Mesothelial cell of epicardium (in vitro differentiated cells): Measurements from ENCODE around the gene CTNNB1. TPM values are rescaled to one million over a fixed set of nuclear protein-coding genes. Genes with fewer than 3 reads are reported as not detected.

Experiments used
- DNase-seq, 2 experiments: peaks; one replicate each; pipeline ENCODE4 v3.0.0; 2021; ENCODE audit warnings: low spot score in 2 of 2; ENCODE audit not compliant: unreplicated experiment in 2 of 2
- H3K27ac Mint-ChIP-seq: 2 replicates; pipeline ENCODE4 v1.8.0; 2021; ENCODE audit warnings: mixed read lengths
- H3K27me3 Mint-ChIP-seq: 2 replicates; pipeline ENCODE4 v1.8.0; 2021; ENCODE audit warnings: low read depth, mixed read lengths
- H3K36me3 Mint-ChIP-seq: 2 replicates; pipeline ENCODE4 v1.8.0; 2021; ENCODE audit warnings: mixed read lengths
- H3K4me1 Mint-ChIP-seq: 2 replicates; pipeline ENCODE4 v1.8.0; 2021; ENCODE audit warnings: mixed read lengths
- H3K4me3 Mint-ChIP-seq: 2 replicates; pipeline ENCODE4 v1.8.0; 2021; ENCODE audit warnings: mild to moderate bottlenecking, moderate library complexity, mixed read lengths
- H3K9me3 Mint-ChIP-seq: 2 replicates; pipeline ENCODE4 v1.8.0; 2021; ENCODE audit warnings: mixed read lengths
- CTCF ChIP-seq: fragments of 200-600 bp; sonication (generic); IDR thresholded peaks from one replicate; pipeline ENCODE4 v1.5.0; 2021; ENCODE audit warnings: antibody characterized with exemption; ENCODE audit not compliant: unreplicated experiment
- total RNA-seq: library from RNA; stranded (reverse); gene quantifications from 3 replicates; pipeline ENCODE4 v1.2.1, GENCODE V29; 2021

Gene CTNNB1
- total RNA-seq, 1 donor from 2014 or later: 545 TPM

GRCh38 chr3:41247055-41248004 lies 48.0 kb downstream of the CTNNB1 start:
- H3K9me3 Mint-ChIP-seq: peaks cover 6% of the 10 kb centered on the region
- H3K36me3 Mint-ChIP-seq: peaks cover 8% of the 10 kb centered on the region
- no peak for TF ChIP-seq CTCF
- no peaks in the 10 kb centered on the region for H3K27me3 Mint-ChIP-seq
- DNase-seq: no peak
- peak overlapping the region; percentile 71 for H3K27ac Mint-ChIP-seq
- peaks cover 24% of the 10 kb centered on the region for H3K4me1 Mint-ChIP-seq
- H3K4me3 Mint-ChIP-seq: no peak overlapping the region

- DNase-seq: no peak
- peak overlapping the region; percentile 37 for H3K27ac Mint-ChIP-seq
- peaks cover 24% of the 10 kb centered on the region for H3K4me1 Mint-ChIP-seq
- peaks cover 16% of the 10 kb centered on the region for H3K9me3 Mint-ChIP-seq
- H3K4me3 Mint-ChIP-seq: no peak overlapping the region
- no peak for TF ChIP-seq CTCF
- peaks cover 6% of the 10 kb centered on the region for H3K36me3 Mint-ChIP-seq
- no peaks in the 10 kb centered on the region for H3K27me3 Mint-ChIP-seq
Measured at GRCh38 chr3:41248525-41248924, 49.2 kb downstream of the CTNNB1 start.

GRCh38 chr3:41249318-41249717 lies 50.0 kb downstream of the CTNNB1 start:
- no peak overlapping the region for H3K4me3 Mint-ChIP-seq
- peaks cover 24% of the 10 kb centered on the region for H3K4me1 Mint-ChIP-seq
- H3K9me3 Mint-ChIP-seq: peaks cover 24% of the 10 kb centered on the region

GRCh38 chr3:41250825-41251224 lies 51.5 kb downstream of the CTNNB1 start:
- Mint-ChIP-seq H3K9me3 (peaks cover 25% of the 10 kb centered on the region), H3K4me3 (no peak overlapping the region), H3K27ac (no peak overlapping the region), H3K27me3 (no peaks in the 10 kb centered on the region), H3K36me3 (peaks cover 8% of the 10 kb centered on the region), H3K4me1 (peaks cover 24% of the 10 kb centered on the region)
- TF ChIP-seq CTCF: no peak
- DNase-seq: no peak

More at GRCh38 chr3:41249318-41249717, 50.0 kb downstream of the CTNNB1 start:
- Mint-ChIP-seq H3K27me3 (no peaks in the 10 kb centered on the region), H3K27ac (no peak overlapping the region), H3K36me3 (peaks cover 14% of the 10 kb centered on the region)
- no peak for DNase-seq
- TF ChIP-seq CTCF: no peak

GRCh38 chr3:41251593-41251992 lies 52.3 kb downstream of the CTNNB1 start:
- Mint-ChIP-seq H3K9me3 (peaks cover 25% of the 10 kb centered on the region), H3K4me1 (peaks cover 22% of the 10 kb centered on the region), H3K36me3 (peaks cover 8% of the 10 kb centered on the region), H3K27me3 (no peaks in the 10 kb centered on the region), H3K4me3 (no peak overlapping the region), H3K27ac (no peak overlapping the region)
- DNase-seq: no peak
- no peak for TF ChIP-seq CTCF
